Stimulated activated CD4-positive, alpha-beta T cell treated with anti-CD3 and anti-CD28 coated beads, Interleukin-15, amount 100 ng/mL, for 24 hours (primary cell): Measurements from ENCODE around the gene FXYD5.
"Not testable (repeated sequence)": the region's sequence is repeated elsewhere in the genome, so short reads cannot be mapped to it uniquely, and the experiment has no call there.

Source experiments
- DNase-seq: peaks from one replicate; pipeline ENCODE4 v3.0.0-alpha.2; 2020

The FXYD5 gene

DNA sequence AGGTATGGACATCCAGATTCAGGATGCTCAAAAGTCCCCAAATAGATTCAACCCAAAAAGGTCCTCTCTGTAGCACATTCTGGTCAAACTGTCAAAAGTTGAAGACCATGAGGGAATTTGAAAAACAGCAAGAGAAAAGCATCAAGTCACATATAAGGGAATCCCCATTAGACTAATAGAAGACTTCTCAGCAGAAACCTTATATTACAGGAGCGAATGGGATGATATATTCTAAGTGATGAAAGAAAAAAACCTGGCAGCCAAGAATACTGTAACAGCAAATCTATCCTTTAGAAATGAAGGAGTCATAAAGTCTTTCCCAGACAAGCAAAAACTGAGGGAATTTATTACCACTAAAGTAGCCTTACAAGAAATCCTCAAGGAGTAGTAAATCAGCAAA is 29.7 kb downstream of the FXYD5 start:
- DNase-seq = no peak

DNA sequence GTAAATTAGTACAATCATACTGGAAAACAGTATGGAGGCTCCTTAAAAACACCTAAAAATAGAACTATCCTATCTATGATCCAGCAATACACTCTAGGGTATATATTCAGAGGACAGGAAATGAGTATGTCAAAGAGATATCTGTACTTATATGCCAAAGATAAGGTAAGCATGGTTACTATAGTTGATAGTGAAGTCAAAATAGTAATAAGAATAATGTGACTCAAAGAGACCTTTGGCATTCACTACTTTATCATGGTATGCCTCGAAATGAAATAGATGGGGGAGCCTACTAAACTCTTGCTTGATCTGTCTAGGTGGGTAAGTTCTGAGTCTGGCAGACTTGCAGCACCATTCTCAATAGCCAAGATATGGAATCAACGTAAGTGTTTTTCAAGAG is 30.3 kb downstream of the FXYD5 start:
- DNase-seq = no peak

GRCh38 chr19:35194012-35194984 is 39.8 kb downstream of the FXYD5 start:
- no peak for DNase-seq

DNA sequence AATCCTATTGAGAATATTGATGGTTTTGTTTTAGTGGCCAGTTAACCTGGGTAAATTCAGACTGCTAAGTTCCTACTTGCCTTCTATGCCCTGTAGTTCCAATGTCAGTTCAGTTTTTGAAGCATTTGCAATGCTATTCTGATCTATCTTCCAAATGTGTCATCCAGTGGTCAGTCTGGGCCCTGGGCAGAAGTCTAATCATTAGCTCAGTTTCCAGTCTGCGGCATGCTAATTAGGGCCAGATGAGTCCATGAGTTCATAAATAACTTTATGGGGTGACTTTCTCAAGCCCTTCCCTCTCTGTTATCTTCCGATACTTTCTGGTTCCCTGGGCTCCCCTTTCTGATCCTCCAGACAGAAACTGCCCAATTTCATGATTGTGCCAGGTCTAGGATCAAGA is 41.3 kb downstream of the FXYD5 start:
- no peak for DNase-seq

DNA sequence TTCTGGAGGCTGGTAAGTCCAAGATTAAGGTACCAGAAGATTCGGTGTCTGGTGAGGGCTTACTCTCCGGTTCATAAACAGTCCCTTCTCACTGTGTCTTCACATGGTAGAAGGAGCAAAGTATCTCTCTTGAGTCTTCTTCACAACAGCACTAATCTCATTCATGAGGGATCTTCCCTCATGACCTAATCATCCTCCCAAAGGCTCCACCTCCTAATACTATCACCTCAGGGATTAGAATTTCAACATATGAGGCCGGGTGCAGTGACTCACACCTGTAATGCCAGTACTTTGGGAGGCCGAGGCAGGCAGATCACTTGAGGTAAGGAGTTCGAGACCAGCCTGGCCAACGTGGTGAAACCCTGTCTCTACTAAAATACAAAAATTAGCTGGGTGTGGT is 42.3 kb downstream of the FXYD5 start:
- not testable (repeated sequence) for DNase-seq

DNA sequence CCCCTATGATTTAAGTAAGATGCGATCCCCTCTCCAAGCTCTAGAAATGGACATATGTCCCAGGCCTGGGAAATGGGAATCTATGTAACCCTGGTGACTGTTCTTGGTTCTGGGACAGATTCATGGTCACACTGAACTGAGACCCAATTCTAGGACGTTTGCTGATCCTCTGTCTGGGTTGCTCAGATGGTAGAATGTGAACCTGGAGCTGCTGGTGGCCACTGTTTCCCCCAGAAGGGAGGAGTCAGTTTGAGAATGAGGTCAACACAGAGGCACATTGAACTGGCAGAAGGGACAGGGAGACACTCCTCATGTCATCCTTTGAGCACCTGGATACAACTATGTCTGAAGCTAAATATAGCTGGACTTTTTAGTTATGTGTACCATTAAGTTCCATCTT is 44.9 kb downstream of the FXYD5 start:
- DNase-seq = no peak

- no peak for DNase-seq
Observed at GRCh38 chr19:35202722-35203688, 48.5 kb downstream of the FXYD5 start.

DNA sequence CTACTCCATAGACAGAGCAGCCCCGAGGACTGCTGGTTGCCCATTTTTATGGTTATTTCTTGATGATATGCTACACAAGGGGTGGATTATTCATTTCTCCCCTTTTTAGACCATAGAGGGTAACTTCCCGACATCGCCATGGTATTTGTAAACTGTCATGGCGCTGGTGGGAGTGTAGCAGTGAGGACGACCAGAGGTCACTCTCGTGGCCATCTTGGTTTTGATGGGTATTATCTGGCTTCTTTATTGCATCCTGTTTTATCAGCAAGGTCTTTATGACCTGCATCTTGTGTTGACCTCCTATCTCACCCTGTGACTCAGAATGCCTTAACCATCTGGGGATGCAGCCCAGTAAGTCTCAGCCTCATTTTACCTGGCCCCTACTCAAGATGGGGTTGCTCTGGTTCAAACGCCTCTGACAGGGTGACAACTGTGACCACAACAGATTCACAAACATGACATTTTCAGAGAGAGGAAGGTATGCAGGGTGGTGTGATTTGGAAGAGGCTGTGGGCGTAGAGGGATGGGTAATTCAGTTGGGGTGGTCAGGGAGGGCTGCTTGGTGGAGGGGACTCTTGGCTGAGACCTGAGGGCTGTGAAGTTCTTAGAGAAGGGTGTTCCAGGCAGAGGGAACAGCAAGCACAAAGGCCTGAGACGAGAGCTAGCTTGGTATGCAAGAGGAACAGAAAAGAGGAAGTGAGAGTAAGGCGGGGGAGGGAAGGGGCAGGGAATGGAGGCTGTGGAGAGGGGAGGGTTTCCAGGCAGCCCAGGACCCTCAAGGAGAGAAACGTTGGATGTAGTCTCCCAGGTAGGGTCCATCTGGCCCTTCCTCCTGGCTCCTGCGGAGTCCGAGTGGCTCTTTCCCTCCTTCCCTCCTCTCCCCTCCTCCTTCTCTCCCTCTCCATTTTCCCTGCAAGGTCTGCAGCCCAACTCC is 50.5 kb downstream of the FXYD5 start:
- peak; percentile 19 for DNase-seq

DNA sequence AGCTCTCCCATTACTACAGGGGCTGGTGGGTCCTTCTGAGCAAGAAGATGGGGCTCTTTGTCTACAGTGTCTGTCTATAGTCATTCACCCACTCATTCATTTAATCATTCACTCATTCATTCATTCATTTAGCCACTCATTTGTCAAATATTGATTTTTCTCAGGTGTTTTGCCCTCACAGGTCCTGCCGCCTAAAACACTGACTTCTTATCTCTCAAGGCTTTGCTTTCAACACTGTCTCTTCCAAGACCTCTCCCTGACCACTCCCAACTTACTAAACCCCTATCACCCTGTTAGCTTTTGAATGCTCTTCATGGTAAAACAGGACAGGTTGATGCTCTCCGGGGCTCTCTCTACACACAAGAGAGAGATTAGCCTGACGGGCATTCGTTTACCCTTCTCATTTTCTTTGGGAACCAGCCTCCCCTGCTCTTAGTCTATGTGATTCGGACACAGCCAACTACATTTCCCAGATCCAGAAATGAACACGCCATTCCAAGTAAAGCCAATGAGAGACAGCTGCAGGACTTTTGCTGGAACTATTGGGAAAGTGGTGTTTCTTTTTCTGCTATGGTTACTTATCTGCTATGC is 51.3 kb downstream of the FXYD5 start:
- no peak for DNase-seq

DNA sequence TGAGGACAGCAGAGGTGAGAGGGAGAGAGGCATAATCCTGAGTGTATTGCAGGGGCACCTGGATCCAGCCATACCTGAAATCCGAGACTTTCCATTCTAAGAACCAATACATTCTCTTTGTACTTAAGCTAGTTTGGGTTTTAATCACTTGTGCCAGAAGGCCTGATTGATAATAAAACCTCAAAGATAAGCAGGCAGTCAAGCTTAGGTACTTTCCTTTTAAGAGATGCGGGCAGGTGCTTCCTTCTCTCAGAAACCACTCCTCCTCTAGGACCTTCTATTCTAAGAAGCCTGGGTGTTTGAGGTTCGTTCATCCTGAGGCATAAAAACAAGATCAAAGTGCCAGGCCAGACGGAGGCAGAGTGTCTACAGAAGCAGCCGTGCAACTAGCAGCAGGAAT is 51.8 kb downstream of the FXYD5 start:
- DNase-seq = peak; percentile 38

- DNase-seq = no peak
Observed at GRCh38 chr19:35206855-35207254, 52.3 kb downstream of the FXYD5 start.

DNA sequence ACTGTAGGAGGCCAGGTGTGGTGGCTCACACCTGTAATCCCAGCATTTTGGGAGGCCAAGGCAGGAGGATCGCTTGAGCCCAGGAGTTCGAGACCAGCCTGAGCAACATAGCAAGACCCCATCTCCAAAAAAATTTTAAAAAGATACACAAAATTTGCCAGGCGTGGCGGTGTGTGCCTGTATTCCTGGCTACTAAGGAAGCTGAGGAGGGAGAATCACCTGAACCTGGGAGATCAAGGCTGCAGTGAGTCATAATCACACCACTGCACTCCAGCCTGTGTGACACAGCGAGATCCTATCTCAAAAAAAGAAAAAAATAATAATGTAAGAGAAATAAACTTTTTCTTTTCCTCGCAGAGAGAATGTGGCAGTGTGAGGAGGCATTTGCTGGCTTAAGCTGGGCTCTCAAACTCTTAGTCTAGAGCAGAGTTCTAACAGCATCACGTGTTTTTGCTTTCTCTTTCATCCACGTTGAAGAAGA is 52.9 kb downstream of the FXYD5 start:
- peak; percentile 13 for DNase-seq

- no peak for DNase-seq
Observed at GRCh38 chr19:35208121-35208520, 53.6 kb downstream of the FXYD5 start.

- DNase-seq = no peak
Observed at GRCh38 chr19:35209646-35210045, 55.1 kb downstream of the FXYD5 start.

- DNase-seq = peak; percentile 55
Observed at GRCh38 chr19:35211545-35212230, 57.2 kb downstream of the FXYD5 start.

- DNase-seq = no peak
Observed at GRCh38 chr19:35212241-35212640, 57.7 kb downstream of the FXYD5 start.

DNA sequence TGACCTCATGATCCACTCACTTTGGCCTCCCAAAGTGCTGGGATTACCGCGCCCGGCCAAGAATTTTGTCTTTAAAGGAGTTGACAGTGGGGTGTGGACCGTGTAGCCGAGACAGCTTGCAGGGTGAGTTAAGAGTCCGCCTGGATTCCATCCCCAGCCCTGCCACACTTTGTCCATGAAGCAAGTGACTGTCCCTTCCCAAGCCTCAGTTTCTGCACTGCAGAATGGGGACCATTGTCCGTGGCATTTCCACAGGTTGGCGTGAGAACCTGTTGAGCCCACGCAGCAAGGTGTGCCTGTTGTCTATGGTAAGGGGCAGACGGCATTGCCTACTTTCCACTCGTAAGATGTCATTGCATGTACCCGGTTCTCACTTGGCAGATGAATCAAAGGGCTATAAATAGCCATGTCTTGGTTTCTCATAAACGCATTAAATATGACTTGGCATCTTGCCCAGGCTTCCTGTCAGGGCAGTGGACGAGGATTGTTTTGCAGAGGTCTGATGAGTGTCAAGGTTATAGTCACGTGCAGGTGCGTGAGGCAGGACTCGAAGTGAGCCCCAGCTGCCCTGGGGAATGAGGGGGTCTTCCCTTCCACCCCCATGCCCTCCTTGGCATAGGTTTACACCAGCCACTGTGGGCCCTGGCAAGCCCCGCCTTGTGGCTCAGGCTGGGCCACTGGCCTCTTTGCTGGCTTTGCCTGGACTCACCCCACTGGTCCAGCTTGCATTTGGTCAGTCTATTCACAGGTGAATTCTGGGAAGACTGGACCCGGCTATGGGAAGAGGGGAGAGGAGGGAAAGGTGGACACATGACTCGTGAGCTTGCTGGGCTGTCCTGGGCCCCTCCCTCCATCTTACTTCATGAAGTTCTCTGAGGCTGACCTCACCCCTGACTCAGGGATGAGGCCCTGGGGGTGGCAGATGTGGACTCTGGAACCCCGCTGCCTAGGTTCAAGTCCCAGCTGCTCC is 59.4 kb downstream of the FXYD5 start:
- DNase-seq = peak; percentile 82

GRCh38 chr19:35214766-35215422 is 60.4 kb downstream of the FXYD5 start:
- no peak for DNase-seq
